Fibroblast of skin of left quadriceps (primary cell): ENCODE results near the gene UBXN2A.
A peak's percentile ranks its signal among the peaks of the same experiment; 100 is the strongest.

Experiments
- DNase-seq, 2 experiments: peaks; one replicate each; pipeline ENCODE4 v3.0.0-alpha.2; 2013; ENCODE audit warnings: low read depth in 2 of 2

The UBXN2A gene

GRCh38 chr2:24045511-24046508 lies 105.5 kb downstream of the UBXN2A start:
- no peak for DNase-seq

DNA sequence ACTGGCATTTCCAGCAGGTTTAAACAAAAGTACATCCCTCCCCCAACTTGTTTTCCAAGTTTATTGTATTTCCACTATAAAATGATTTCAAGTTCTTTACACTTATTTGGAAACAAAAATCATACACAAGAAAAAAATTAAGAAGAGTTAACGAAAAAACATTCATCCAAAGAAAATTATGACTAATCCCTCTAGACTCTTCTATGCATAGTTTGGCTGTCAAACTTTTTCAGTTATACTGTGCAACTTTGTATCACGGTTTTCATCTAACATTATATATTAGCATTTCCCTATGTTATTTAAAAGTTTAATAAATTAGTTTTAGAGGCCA lies 106.3 kb downstream of the UBXN2A start:
- DNase-seq = no peak

DNA sequence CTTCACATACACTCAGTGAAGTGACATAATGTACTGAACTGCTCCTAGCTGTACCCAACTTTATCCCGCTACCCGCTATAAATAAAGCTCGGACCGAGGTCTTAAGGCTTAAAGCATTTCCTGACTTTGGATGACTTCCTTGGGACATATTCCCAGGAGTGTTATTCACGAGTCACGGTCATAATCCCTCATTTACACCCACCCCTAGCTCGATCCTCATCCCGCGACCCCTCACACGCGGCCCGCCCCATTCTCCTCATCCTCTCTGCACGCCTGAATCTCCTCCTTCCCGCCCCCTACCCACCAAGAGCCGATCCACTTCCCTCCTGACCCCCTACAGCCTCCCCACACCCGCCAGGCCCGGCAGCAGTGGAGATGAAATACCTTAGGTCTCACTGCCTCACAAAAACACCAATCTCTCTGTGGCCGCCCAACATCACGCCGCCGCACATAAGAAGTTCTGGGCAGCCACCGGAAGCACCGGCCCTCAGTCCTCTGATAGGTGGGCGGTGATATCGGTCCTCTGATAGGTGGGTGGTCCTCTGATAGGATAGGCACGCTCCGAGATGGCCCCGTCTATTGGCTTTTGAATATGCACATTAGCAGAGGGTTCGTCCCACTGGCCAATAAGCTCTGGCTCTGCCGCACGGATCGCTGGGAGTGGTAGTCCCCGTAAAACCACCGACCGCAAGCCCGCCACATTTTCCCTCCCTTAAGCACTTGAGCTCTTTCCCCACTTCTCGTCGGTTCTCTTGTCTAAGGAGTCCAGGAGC lies 106.9 kb downstream of the UBXN2A start, which contains the start of gene WDCP:
Gene WDCP (minus strand): TSS at position 462 of the 773 bp plus-strand sequence. CDS start 7,897 bp downstream, outside the sequence.
- peak; percentile 95 to 96 for DNase-seq

- DNase-seq = no peak
These were observed 107.4 kb downstream of the UBXN2A start for GRCh38 chr2:24047703-24048033.

- DNase-seq = no peak
These were observed 108.7 kb downstream of the UBXN2A start for GRCh38 chr2:24048769-24049484.

DNA sequence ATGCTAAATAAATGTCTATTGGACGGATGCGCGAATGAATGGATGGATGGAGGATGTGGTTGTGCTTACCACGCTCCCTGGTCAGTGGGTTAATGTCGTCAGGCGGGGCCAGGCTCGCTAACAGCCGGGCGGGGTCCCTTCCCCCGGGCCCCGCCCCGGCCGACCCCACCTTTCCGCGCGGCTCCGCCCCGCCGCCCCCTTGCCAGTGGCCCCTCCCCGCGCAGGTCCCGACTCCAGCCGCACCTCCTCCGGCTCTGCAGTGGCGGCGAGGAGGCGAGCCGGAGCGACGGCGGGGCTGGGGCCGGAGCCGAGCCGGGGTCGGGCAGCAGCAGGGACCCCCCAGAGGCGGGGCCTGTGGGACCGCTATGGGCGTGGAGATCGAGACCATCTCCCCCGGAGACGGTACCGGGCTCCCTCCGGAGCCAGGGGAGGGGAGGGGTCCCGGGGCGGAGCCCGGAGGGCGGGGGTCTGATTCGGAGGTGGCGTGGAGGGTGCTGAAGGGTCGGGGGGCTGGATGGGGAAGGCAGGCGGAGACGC lies 109.3 kb downstream of the UBXN2A start, which contains the start of gene FKBP1B:
Gene FKBP1B (plus strand): TSS at position 257 of the 537 bp plus-strand sequence. CDS start 109 bp downstream, at position 366.
- no peak for DNase-seq

- no peak for DNase-seq
These were observed 110.0 kb downstream of the UBXN2A start for GRCh38 chr2:24050041-24050979.

- no peak for DNase-seq
These were observed 111.6 kb downstream of the UBXN2A start for GRCh38 chr2:24051833-24052232.

- no peak for DNase-seq
These were observed 112.7 kb downstream of the UBXN2A start for GRCh38 chr2:24052951-24053350.
